IgD-negative memory B cell (primary cell): ENCODE measurements around the gene TNN. TPM values are rescaled to one million over a fixed set of nuclear protein-coding genes. Genes with fewer than 3 reads are reported as not detected.

Experiments
- H3K27ac Mint-ChIP-seq, 3 donors: one replicate each; pipeline ENCODE4 v1.8.0; 2020 to 2022; ENCODE audit warnings: mild to moderate bottlenecking in 3 of 3, mixed read lengths in 3 of 3, moderate library complexity in 1 of 3
- H3K27me3 Mint-ChIP-seq: one replicate; pipeline ENCODE4 v1.8.0; 2021; ENCODE audit warnings: mixed read lengths
- H3K36me3 Mint-ChIP-seq: one replicate; pipeline ENCODE4 v1.8.0; 2020; ENCODE audit warnings: mild to moderate bottlenecking, mixed read lengths
- H3K4me1 Mint-ChIP-seq, 3 donors: one replicate each; pipeline ENCODE4 v1.8.0; 2020 to 2022; ENCODE audit warnings: mixed read lengths in 3 of 3, mild to moderate bottlenecking in 1 of 3
- H3K4me3 Mint-ChIP-seq, 4 donors: one replicate each; pipeline ENCODE4 v1.8.0; 2020 to 2022; ENCODE audit warnings: mild to moderate bottlenecking in 4 of 4, mixed read lengths in 4 of 4, moderate library complexity in 3 of 4
- H3K9me3 Mint-ChIP-seq, 3 donors: one replicate each; pipeline ENCODE4 v1.8.0; 2020 to 2021; ENCODE audit warnings: mixed read lengths in 3 of 3, mild to moderate bottlenecking in 1 of 3
- polyA plus RNA-seq: library from polyadenylated mRNA; unstranded; fragments of 300-500 nt; fragmentation: Illumina TruSeq; gene quantifications from one replicate; pipeline ENCODE4 v1.2.3, GENCODE V29; 2021

TNN gene
- polyA plus RNA-seq, 1 donor from 2014 or later, result not detected

GRCh38 chr1:175045519-175045918, 22.1 kb upstream of the TNN start:
- Mint-ChIP-seq H3K27me3 (peaks cover 23% of the 10 kb centered on the region), H3K36me3 (peaks cover 2% of the 10 kb centered on the region)

GRCh38 chr1:175050992-175051391, 16.6 kb upstream of the TNN start:
- Mint-ChIP-seq H3K27ac (no peak overlapping the region), H3K27me3 (peaks cover 20% of the 10 kb centered on the region), H3K9me3 (no peaks in the 10 kb centered on the region), H3K36me3 (peaks cover 2% of the 10 kb centered on the region), H3K4me3 (no peak overlapping the region), H3K4me1 (no peaks in the 10 kb centered on the region)

More at GRCh38 chr1:175045519-175045918, 22.1 kb upstream of the TNN start:
- no peaks in the 10 kb centered on the region for H3K9me3 Mint-ChIP-seq
- no peaks in the 10 kb centered on the region for H3K4me1 Mint-ChIP-seq
- no peak overlapping the region for H3K27ac Mint-ChIP-seq
- H3K4me3 Mint-ChIP-seq, result no peak overlapping the region

- peaks cover 2% of the 10 kb centered on the region for H3K36me3 Mint-ChIP-seq
- H3K4me3 Mint-ChIP-seq, result no peak overlapping the region
- H3K27me3 Mint-ChIP-seq, result peaks cover 6% of the 10 kb centered on the region
- no peaks in the 10 kb centered on the region for H3K4me1 Mint-ChIP-seq
- H3K9me3 Mint-ChIP-seq, result peaks cover 2 to 16% (median 6%) of the 10 kb centered on the region in 3 donors
- no peak overlapping the region for H3K27ac Mint-ChIP-seq
Measured at GRCh38 chr1:175054736-175055135, 12.9 kb upstream of the TNN start.

GRCh38 chr1:175062339-175062738, 5.3 kb upstream of the TNN start:
- peaks cover 2 to 10% (median 6%) of the 10 kb centered on the region in 3 donors for H3K9me3 Mint-ChIP-seq
- no peak overlapping the region for H3K27ac Mint-ChIP-seq
- no peak overlapping the region for H3K4me3 Mint-ChIP-seq
- no peaks in the 10 kb centered on the region for H3K36me3 Mint-ChIP-seq
- H3K4me1 Mint-ChIP-seq, result no peaks in the 10 kb centered on the region
- peaks cover 9% of the 10 kb centered on the region for H3K27me3 Mint-ChIP-seq

- Mint-ChIP-seq H3K4me3 (no peak overlapping the region), H3K36me3 (no peaks in the 10 kb centered on the region), H3K9me3 (peaks cover 2 to 10% (median 6%) of the 10 kb centered on the region in 3 donors), H3K27me3 (peaks cover 13% of the 10 kb centered on the region), H3K4me1 (no peaks in the 10 kb centered on the region), H3K27ac (no peak overlapping the region)
Measured at GRCh38 chr1:175062858-175063257, 4.8 kb upstream of the TNN start.

GRCh38 chr1:175070818-175071217, 3.2 kb downstream of the TNN start:
- H3K27me3 Mint-ChIP-seq, result peaks cover 37% of the 10 kb centered on the region
- H3K36me3 Mint-ChIP-seq, result no peaks in the 10 kb centered on the region
- no peak overlapping the region for H3K27ac Mint-ChIP-seq
- H3K4me1 Mint-ChIP-seq, result peaks cover 0 to 7% (median 6%) of the 10 kb centered on the region in 3 donors
- no peaks in the 10 kb centered on the region for H3K9me3 Mint-ChIP-seq
- H3K4me3 Mint-ChIP-seq, result no peak overlapping the region

- no peaks in the 10 kb centered on the region for H3K9me3 Mint-ChIP-seq
- H3K4me1 Mint-ChIP-seq, result peaks cover 0 to 7% (median 6%) of the 10 kb centered on the region in 3 donors
- H3K36me3 Mint-ChIP-seq, result no peaks in the 10 kb centered on the region
- peaks cover 34% of the 10 kb centered on the region for H3K27me3 Mint-ChIP-seq
- no peak overlapping the region for H3K4me3 Mint-ChIP-seq
- H3K27ac Mint-ChIP-seq, result peak overlapping the region in 1 of 3 donors; percentile 88
Measured at GRCh38 chr1:175071276-175071943, 3.8 kb downstream of the TNN start.

- H3K4me1 Mint-ChIP-seq, result peaks cover 0 to 7% (median 6%) of the 10 kb centered on the region in 3 donors
- peaks cover 31% of the 10 kb centered on the region for H3K27me3 Mint-ChIP-seq
- H3K36me3 Mint-ChIP-seq, result no peaks in the 10 kb centered on the region
- H3K4me3 Mint-ChIP-seq, result peak overlapping the region in 2 of 4 donors; percentile 22 to 30
- no peaks in the 10 kb centered on the region for H3K9me3 Mint-ChIP-seq
- H3K27ac Mint-ChIP-seq, result no peak overlapping the region
Measured at GRCh38 chr1:175072099-175072951, 4.7 kb downstream of the TNN start.

GRCh38 chr1:175073061-175073460, 5.4 kb downstream of the TNN start:
- Mint-ChIP-seq H3K4me3 (no peak overlapping the region), H3K27me3 (peaks cover 28% of the 10 kb centered on the region)

GRCh38 chr1:175073633-175074032, 6.0 kb downstream of the TNN start:
- no peak overlapping the region for H3K27ac Mint-ChIP-seq
- H3K36me3 Mint-ChIP-seq, result no peaks in the 10 kb centered on the region
- no peaks in the 10 kb centered on the region for H3K9me3 Mint-ChIP-seq
- no peak overlapping the region for H3K4me3 Mint-ChIP-seq
- peaks cover 27% of the 10 kb centered on the region for H3K27me3 Mint-ChIP-seq
- peaks cover 0 to 7% (median 6%) of the 10 kb centered on the region in 3 donors for H3K4me1 Mint-ChIP-seq

More at GRCh38 chr1:175073061-175073460, 5.4 kb downstream of the TNN start:
- Mint-ChIP-seq H3K4me1 (peaks cover 0 to 7% (median 6%) of the 10 kb centered on the region in 3 donors), H3K36me3 (no peaks in the 10 kb centered on the region), H3K9me3 (no peaks in the 10 kb centered on the region), H3K27ac (peak overlapping the region in 1 of 3 donors; percentile 27)

- no peak overlapping the region for H3K27ac Mint-ChIP-seq
- H3K4me3 Mint-ChIP-seq, result no peak overlapping the region
- H3K4me1 Mint-ChIP-seq, result peaks cover 0 to 8% (median 6%) of the 10 kb centered on the region in 3 donors
- H3K36me3 Mint-ChIP-seq, result peaks cover 1% of the 10 kb centered on the region
- no peaks in the 10 kb centered on the region for H3K9me3 Mint-ChIP-seq
- peaks cover 23% of the 10 kb centered on the region for H3K27me3 Mint-ChIP-seq
Measured at GRCh38 chr1:175075572-175076568, 8.2 kb downstream of the TNN start.

GRCh38 chr1:175077356-175078030, 9.9 kb downstream of the TNN start:
- H3K4me1 Mint-ChIP-seq, result peaks cover 0 to 4% (median 3%) of the 10 kb centered on the region in 3 donors
- peaks cover 18% of the 10 kb centered on the region for H3K27me3 Mint-ChIP-seq
- H3K4me3 Mint-ChIP-seq, result no peak overlapping the region
- peaks cover 1% of the 10 kb centered on the region for H3K36me3 Mint-ChIP-seq
- H3K9me3 Mint-ChIP-seq, result no peaks in the 10 kb centered on the region
- H3K27ac Mint-ChIP-seq, result no peak overlapping the region

GRCh38 chr1:175078629-175079028, 11.0 kb downstream of the TNN start:
- Mint-ChIP-seq H3K4me3 (no peak overlapping the region), H3K27me3 (peaks cover 12% of the 10 kb centered on the region), H3K9me3 (no peaks in the 10 kb centered on the region), H3K36me3 (peaks cover 1% of the 10 kb centered on the region), H3K4me1 (peaks cover 0 to 1% (median 0%) of the 10 kb centered on the region in 3 donors), H3K27ac (no peak overlapping the region)

- Mint-ChIP-seq H3K27me3 (peaks cover 9% of the 10 kb centered on the region), H3K36me3 (peaks cover 1% of the 10 kb centered on the region), H3K4me1 (peaks cover 0 to 1% (median 0%) of the 10 kb centered on the region in 3 donors), H3K27ac (no peak overlapping the region), H3K9me3 (no peaks in the 10 kb centered on the region), H3K4me3 (no peak overlapping the region)
Measured at GRCh38 chr1:175079338-175079737, 11.7 kb downstream of the TNN start.
